Stomach (tissue), 9 donors: ENCODE data around the gene TMEM40. TPM values are rescaled to one million over a fixed set of nuclear protein-coding genes. Genes with fewer than 3 reads are reported as not detected.

Experiments used
- DNase-seq, 2 donors: peaks; one replicate each; pipeline versions ENCODE4 v3.0.0 to v3.0.0-alpha.2; 2013 to 2019
- H3K27ac ChIP-seq, 5 donors: fragments of 200-600 bp in 4 of 5; sonication (generic) in 4 of 5; one replicate each; pipeline ENCODE4 v1.5.1; 2013 to 2019; ENCODE audit warnings: mild to moderate bottlenecking in 1 of 5, moderate library complexity in 1 of 5
- H3K27me3 ChIP-seq, 3 donors: fragments of 200-600 bp; sonication (generic); one replicate each; pipeline ENCODE4 v1.5.1; 2017 to 2019; ENCODE audit warnings: mixed run types in 1 of 3
- H3K36me3 ChIP-seq, 4 donors: fragments of 200-600 bp; sonication (generic); 1 replicate in 3 of 4; 2 replicates in 1 of 4; pipeline ENCODE4 v1.5.1; 2016 to 2019
- H3K4me1 ChIP-seq, 4 donors: fragments of 200-600 bp; sonication (generic); one replicate each; pipeline ENCODE4 v1.5.1; 2016 to 2019
- H3K4me3 ChIP-seq, 4 donors: fragments of 200-600 bp; sonication (generic) in 3 of 4; one replicate each; pipeline ENCODE4 v1.5.1; 2016 to 2019; ENCODE audit warnings: mild to moderate bottlenecking in 1 of 4
- H3K9me3 ChIP-seq, 4 donors: fragments of 200-600 bp; sonication (generic); one replicate each; pipeline ENCODE4 v1.5.1; 2016 to 2019
- CTCF ChIP-seq, 7 experiments: fragments of 450-650 bp in 4 of 7; fragments of 200-600 bp in 3 of 7; sonication (generic) in 3 of 7; IDR thresholded peaks; one replicate each; pipeline ENCODE4 v1.5.1; 2016 to 2019; ENCODE audit warnings: antibody characterized with exemption in 7 of 7, control low read depth in 2 of 7, mild to moderate bottlenecking in 1 of 7
- EP300 ChIP-seq: sonication (generic); formaldehyde crosslinking; IDR thresholded peaks from one replicate; pipeline ENCODE4 v1.6.1; 2017; ENCODE audit warnings: antibody characterized with exemption
- POLR2A ChIP-seq, 4 donors: fragments of 450-650 bp; IDR thresholded peaks; one replicate each; pipeline ENCODE4 v1.6.1; 2016; ENCODE audit warnings: antibody characterized with exemption in 4 of 4, control low read depth in 2 of 4, mild to moderate bottlenecking in 1 of 4, moderate library complexity in 1 of 4
- POLR2AphosphoS5 ChIP-seq, 3 donors: sonication (generic); formaldehyde crosslinking; IDR thresholded peaks; one replicate each; pipeline ENCODE4 v1.6.1; 2016; ENCODE audit warnings: antibody characterized with exemption in 3 of 3
- WGBS, 5 donors: extraction: QIAGEN DNeasy Blood & Tissue Kit in 3 of 5; methylation state at CpG; one replicate each; pipeline versions ENCODE4 v1.1.5 to v1.1.7; 2013 to 2018; 5-methylcytosine and 5-hydroxymethylcytosine counted together
- intact Hi-C: fragments of 100-400 bp; cut with DNase I; formaldehyde crosslinking; loops from one replicate; pipeline ENCODE4 v1.15.1; 2023; ENCODE audit warnings: low total_unique reads
- polyA plus RNA-seq, 3 donors: library from polyadenylated mRNA; stranded (reverse); fragments of 200-250 nt; gene quantifications; one replicate each; pipeline ENCODE4 v1.2.3, GENCODE V29; 2013
- total RNA-seq, 5 donors: library from RNA; depleted of rRNA; stranded (reverse); fragments of >200 nt; gene quantifications; one replicate each; pipeline versions ENCODE4 v1.1.0 to v1.2.3, GENCODE V29; 2014 to 2016
- donor health status: healthy with polysubstance abuse.
- donor health status: Bipolar disorder and iron deficiency.
- donor health status: healthy.

The TMEM40 gene
- total and polyA plus RNA-seq, 8 donors = 141 TPM; not detected in 7

DNA sequence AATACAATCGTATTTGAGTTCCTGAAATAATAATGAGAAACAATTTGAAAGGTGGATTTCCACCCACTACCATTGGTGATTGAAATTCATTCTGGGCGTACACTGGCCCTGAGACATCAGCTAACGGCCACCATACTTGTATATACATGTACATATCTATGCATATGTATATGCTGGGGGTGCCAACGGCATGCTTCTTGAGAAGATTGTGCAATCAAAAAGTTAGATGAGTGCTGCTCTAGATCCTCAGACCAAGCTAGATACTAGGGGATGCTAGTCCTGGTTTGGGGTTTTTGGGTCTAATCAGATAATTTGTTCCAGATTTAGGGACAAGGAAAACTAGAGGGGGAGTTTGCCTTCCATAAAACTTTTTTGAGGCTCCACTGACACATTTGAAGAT is 2.9 kb downstream of the TMEM40 start:
- H3K9me3 ChIP-seq = no peaks in the 10 kb centered on the region
- DNase-seq = no peak
- no peak overlapping the region for H3K27ac ChIP-seq
- H3K4me3 ChIP-seq = no peak overlapping the region
- intact Hi-C loops = no loop called here
- H3K4me1 ChIP-seq = peaks cover 6 to 11% (median 9%) of the 10 kb centered on the region in 4 donors
- H3K36me3 ChIP-seq = no peaks in the 10 kb centered on the region
- WGBS, 5 donors = 71 to 82% (median 77%) methylated on average over 4 of the region's 4 CpGs
- H3K27me3 ChIP-seq = no peaks in the 10 kb centered on the region
- TF ChIP-seq CTCF (IDR thresholded peaks at IDR 0.05) (no peak), POLR2AphosphoS5 (IDR thresholded peaks at IDR 0.05) (no peak), POLR2A (IDR thresholded peaks at IDR 0.05) (no peak), EP300 (no peak)

GRCh38 chr3:12755754-12756153 is 3.3 kb downstream of the TMEM40 start:
- Histone ChIP-seq H3K9me3 (no peaks in the 10 kb centered on the region), H3K27me3 (no peaks in the 10 kb centered on the region), H3K27ac (no peak overlapping the region), H3K36me3 (no peaks in the 10 kb centered on the region), H3K4me1 (peaks cover 6 to 11% (median 9%) of the 10 kb centered on the region in 4 donors), H3K4me3 (no peak overlapping the region)
- no peak for DNase-seq
- WGBS, 5 donors = 29 to 52% (median 44%) methylated on average over 6 of the region's 6 CpGs
- no peak for TF ChIP-seq EP300
- no peak for TF ChIP-seq POLR2A (IDR thresholded peaks at IDR 0.05)
- TF ChIP-seq POLR2AphosphoS5 (IDR thresholded peaks at IDR 0.05) = no peak
- no peak for TF ChIP-seq CTCF (IDR thresholded peaks at IDR 0.05)
- intact Hi-C loops = no loop called here

- intact Hi-C loops = no loop called here
- H3K27ac ChIP-seq = no peak overlapping the region
- no peak for TF ChIP-seq EP300
- no peak for TF ChIP-seq CTCF (IDR thresholded peaks at IDR 0.05)
- TF ChIP-seq POLR2AphosphoS5 (IDR thresholded peaks at IDR 0.05) = no peak
- TF ChIP-seq POLR2A (IDR thresholded peaks at IDR 0.05) = no peak
- H3K4me3 ChIP-seq = no peak overlapping the region
- H3K27me3 ChIP-seq = no peaks in the 10 kb centered on the region
- no peak for DNase-seq
- 80 to 97% (median 93%) methylated on average over 1 of the region's 1 CpG for WGBS, 5 donors
- no peaks in the 10 kb centered on the region for H3K36me3 ChIP-seq
- peaks cover 6 to 20% (median 13%) of the 10 kb centered on the region in 4 donors for H3K4me1 ChIP-seq
- no peaks in the 10 kb centered on the region for H3K9me3 ChIP-seq
Observed at GRCh38 chr3:12754313-12754712, 4.7 kb downstream of the TMEM40 start.

DNA sequence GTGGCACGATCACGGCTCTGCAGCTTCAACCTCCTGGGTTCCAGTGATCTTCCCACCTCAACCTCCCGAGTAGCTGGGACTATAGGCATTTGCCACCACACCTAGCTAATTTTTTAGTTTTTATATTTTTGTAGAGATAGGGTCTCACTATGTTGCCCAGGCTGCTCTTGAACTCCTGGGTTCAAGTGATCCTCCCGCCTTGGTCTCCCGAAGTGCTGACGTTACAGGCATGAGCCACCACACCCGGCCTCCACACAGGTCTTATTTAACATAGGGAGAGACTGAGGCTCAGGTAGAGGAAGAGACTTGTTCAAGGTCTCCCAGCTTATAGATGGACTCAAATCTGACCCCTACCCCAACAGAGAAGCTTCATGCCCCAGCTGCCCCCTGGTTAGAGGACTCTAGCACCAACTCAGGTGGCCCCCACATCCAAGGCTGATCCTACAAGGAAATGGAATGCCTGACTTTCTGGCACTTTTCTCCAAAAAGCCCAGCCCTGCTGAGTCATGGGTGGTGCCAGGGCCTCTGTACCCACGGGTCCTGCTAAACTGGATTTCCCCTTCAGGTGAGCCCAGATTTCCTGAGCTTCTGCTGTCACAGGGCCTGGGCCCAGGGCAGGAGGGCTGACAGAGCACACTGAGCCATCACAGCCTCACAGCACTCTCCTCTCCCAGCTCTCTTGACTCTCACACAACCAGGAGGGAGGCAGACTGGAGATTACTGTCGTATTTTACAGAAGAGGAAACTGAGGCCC is 5.6 kb downstream of the TMEM40 start:
- no peaks in the 10 kb centered on the region for H3K36me3 ChIP-seq
- H3K27me3 ChIP-seq = no peaks in the 10 kb centered on the region
- H3K4me3 ChIP-seq = no peak overlapping the region
- WGBS, 5 donors = 84 to 88% (median 87%) methylated on average over 9 of the region's 9 CpGs
- H3K4me1 ChIP-seq = peaks cover 4 to 16% (median 11%) of the 10 kb centered on the region in 4 donors
- no peak overlapping the region for H3K27ac ChIP-seq
- no peaks in the 10 kb centered on the region for H3K9me3 ChIP-seq
- TF ChIP-seq CTCF (IDR thresholded peaks at IDR 0.05) = no peak
- TF ChIP-seq POLR2A (IDR thresholded peaks at IDR 0.05) = no peak
- TF ChIP-seq POLR2AphosphoS5 (IDR thresholded peaks at IDR 0.05) = no peak
- TF ChIP-seq EP300 = no peak
- DNase-seq = peak in 1 of 2 donors; percentile 50
- intact Hi-C loops = no loop called here
